Mammary epithelial cell (primary cell): ENCODE data around the gene ROR1.

ENCODE experiments used
- EZH2 ChIP-seq: IDR thresholded peaks from 2 replicates; pipeline ENCODE4 v1.6.1; 2012; ENCODE audit warnings: low read length, inconsistent platforms, borderline replicate concordance
- TF ChIP-seq, protein P1 (sequence below), 2 donors: IDR thresholded peaks in 1 of 2; conservative IDR thresholded peaks in 1 of 2; 2 replicates each; pipeline ENCODE4 v1.5.1; 2011 to 2012; ENCODE audit warnings: inconsistent platforms in 2 of 2, low read length in 2 of 2, mild to moderate bottlenecking in 2 of 2, control low read depth in 1 of 2, low read depth in 1 of 2; ENCODE audit not compliant: insufficient read depth in 1 of 2; ENCODE audit errors: extremely low read depth in 1 of 2

DNA sequence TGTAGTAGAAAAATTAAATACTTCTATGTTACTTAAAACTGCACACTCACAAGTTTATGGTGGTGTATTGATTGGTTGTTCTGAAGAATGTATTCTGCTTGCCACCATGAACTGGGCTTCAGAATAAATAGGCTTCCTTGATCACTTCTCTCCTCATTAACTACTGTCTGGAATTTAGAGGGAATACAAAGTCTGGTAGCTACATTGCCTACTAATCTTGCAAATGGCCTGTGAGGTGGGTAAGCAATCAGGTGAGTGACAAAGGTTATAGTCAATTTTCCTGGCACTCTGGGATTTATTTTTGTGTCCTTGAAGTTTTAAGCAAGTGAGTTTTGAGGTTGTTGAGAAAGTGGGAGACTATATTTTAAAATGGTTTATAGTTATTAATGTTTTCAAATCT, 101.8 kb downstream of the ROR1 start:
- TF ChIP-seq, protein P1, sequence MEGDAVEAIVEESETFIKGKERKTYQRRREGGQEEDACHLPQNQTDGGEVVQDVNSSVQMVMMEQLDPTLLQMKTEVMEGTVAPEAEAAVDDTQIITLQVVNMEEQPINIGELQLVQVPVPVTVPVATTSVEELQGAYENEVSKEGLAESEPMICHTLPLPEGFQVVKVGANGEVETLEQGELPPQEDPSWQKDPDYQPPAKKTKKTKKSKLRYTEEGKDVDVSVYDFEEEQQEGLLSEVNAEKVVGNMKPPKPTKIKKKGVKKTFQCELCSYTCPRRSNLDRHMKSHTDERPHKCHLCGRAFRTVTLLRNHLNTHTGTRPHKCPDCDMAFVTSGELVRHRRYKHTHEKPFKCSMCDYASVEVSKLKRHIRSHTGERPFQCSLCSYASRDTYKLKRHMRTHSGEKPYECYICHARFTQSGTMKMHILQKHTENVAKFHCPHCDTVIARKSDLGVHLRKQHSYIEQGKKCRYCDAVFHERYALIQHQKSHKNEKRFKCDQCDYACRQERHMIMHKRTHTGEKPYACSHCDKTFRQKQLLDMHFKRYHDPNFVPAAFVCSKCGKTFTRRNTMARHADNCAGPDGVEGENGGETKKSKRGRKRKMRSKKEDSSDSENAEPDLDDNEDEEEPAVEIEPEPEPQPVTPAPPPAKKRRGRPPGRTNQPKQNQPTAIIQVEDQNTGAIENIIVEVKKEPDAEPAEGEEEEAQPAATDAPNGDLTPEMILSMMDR (conservative IDR thresholded peaks at IDR 0.05 in 1 of 2, IDR thresholded peaks at IDR 0.05 in 1 of 2; ENCODE audit: extremely low read depth in 1 of 2, insufficient read depth in 1 of 2, low read depth in 1 of 2, low read length in 2 of 2) = no peak
- no peak for TF ChIP-seq EZH2
